OCI-LY3 (cell line): ENCODE results near the gene FAM83E.
A peak's percentile ranks its signal among the peaks of the same experiment; 100 is the strongest.

ENCODE experiments used
- CTCF ChIP-seq: fragments of 200-600, 300-600 bp; sonication (generic); IDR thresholded peaks from 2 replicates; pipeline ENCODE4 v1.5.1; 2014; ENCODE audit warnings: antibody characterized with exemption, low read length, low read depth
- EZH2phosphoT487 ChIP-seq: fragments of 200-600 bp; shearing (Covaris generic); IDR thresholded peaks from 2 replicates; pipeline ENCODE4 v1.6.1; 2018; ENCODE audit warnings: antibody characterized with exemption, mixed run types, low read depth

GRCh38 chr19:48637948-48638830 is 23.3 kb upstream of the FAM83E start:
- TF ChIP-seq CTCF (peak; percentile 34), EZH2phosphoT487 (no peak)
